HCT116 (cell line): ENCODE measurements around the gene HDAC10. TPM values are rescaled to one million over a fixed set of nuclear protein-coding genes. Genes with fewer than 3 reads are reported as not detected.

ENCODE experiments used
- ATAC-seq: fragments of 200-7000 bp; cut with Tn5 transposase; 2 replicates; pipeline ENCODE4 v1.9.1; 2020; ENCODE audit warnings: mild to moderate bottlenecking, moderate library complexity
- BruUV-seq: library from RNA; stranded (reverse); fragments of 400-500 nt; replicated peaks from 2 replicates; lab custom pipeline; 2021; lab: Mats Ljungman, UMichigan
- CTCF ChIA-PET: fragments of 300-600 bp; sonication (Branson Sonifier 250); formaldehyde crosslinking; loops from one replicate; lab custom pipeline; 2021; ENCODE audit warnings: antibody characterized with exemption; lab: Charles Lee
- POLR2A ChIA-PET: fragments of 300-600, 350-600 bp; sonication (Branson Sonifier 250); formaldehyde crosslinking; loops from one replicate; lab custom pipeline; 2021; ENCODE audit warnings: antibody characterized with exemption; lab: Charles Lee
- RAD21 ChIA-PET, 2 experiments: fragments of 300-600 bp; sonication (Branson Sonifier 250); formaldehyde crosslinking; loops; one replicate each; lab custom pipeline; 2023; ENCODE audit warnings: low total read pairs in 2 of 2; ENCODE audit not compliant: uncharacterized antibody in 2 of 2, unreplicated experiment in 2 of 2, low non-redundant PET in 1 of 2; lab: Charles Lee
- DNase-seq: peaks from one replicate; pipeline ENCODE4 v3.0.0-alpha.2; 2010; ENCODE audit warnings: low read depth, low spot score
- H2AFZ ChIP-seq: fragments of 200-600 bp; shearing (Covaris generic), sonication (generic); 2 replicates; pipeline ENCODE4 v1.6.1; 2017; ENCODE audit warnings: low read depth, mixed run types, mixed read lengths, antibody characterized with exemption, low read length; ENCODE audit not compliant: poor library complexity, severe bottlenecking
- H3K27ac ChIP-seq: 2 replicates; pipeline ENCODE4 v1.5.1; 2012; ENCODE audit warnings: low read depth, low read length
- H3K27me3 ChIP-seq: fragments of 200-600 bp; sonication (generic); 2 replicates; pipeline ENCODE4 v1.6.1; 2016; ENCODE audit warnings: mixed run types, low read length, mixed read lengths; ENCODE audit not compliant: insufficient read depth
- H3K36me3 ChIP-seq, 2 experiments: fragments of 200-500 bp in 1 of 2; fragments of 200-600 bp in 1 of 2; sonication (Bioruptor generic) in 1 of 2; sonication (generic) in 1 of 2; 2 replicates each; pipeline versions ENCODE4 v1.5.1 to v1.6.1; 2014 to 2016; ENCODE audit warnings: low read length in 2 of 2, inconsistent platforms in 1 of 2, mixed read lengths in 1 of 2, mixed run types in 1 of 2; ENCODE audit not compliant: insufficient read depth in 2 of 2, control insufficient read depth in 1 of 2
- H3K4me1 ChIP-seq, 2 experiments: fragments of 200-600 bp in 1 of 2; sonication (generic) in 1 of 2; 2 replicates each; pipeline versions ENCODE4 v1.5.1 to v1.6.1; 2012 to 2017; ENCODE audit warnings: low read length in 2 of 2, inconsistent platforms in 1 of 2, mild to moderate bottlenecking in 1 of 2, mixed read lengths in 1 of 2, mixed run types in 1 of 2, moderate library complexity in 1 of 2; ENCODE audit not compliant: insufficient read depth in 2 of 2, control insufficient read depth in 1 of 2
- H3K4me2 ChIP-seq: fragments of 200-600 bp; sonication (generic); 2 replicates; pipeline ENCODE4 v1.6.1; 2017; ENCODE audit warnings: mixed run types, low read length, mixed read lengths
- H3K4me3 ChIP-seq, 2 experiments: fragments of 200-600 bp in 1 of 2; sonication (generic) in 1 of 2; replicated peaks in 1 of 2; 2 replicates each; pipeline ENCODE4 v1.5.1; 2011 to 2016; ENCODE audit warnings: low read length in 2 of 2, control low read depth in 1 of 2, low read depth in 1 of 2, mild to moderate bottlenecking in 1 of 2, mixed read lengths in 1 of 2, mixed run types in 1 of 2
- H3K79me2 ChIP-seq: fragments of 200-600 bp; sonication (generic); 2 replicates; pipeline ENCODE4 v1.6.1; 2017; ENCODE audit warnings: mild to moderate bottlenecking, mixed run types, low read length, moderate library complexity, mixed read lengths; ENCODE audit not compliant: insufficient read depth
- H3K9ac ChIP-seq: fragments of 200-600 bp; sonication (generic); 2 replicates; pipeline ENCODE4 v1.6.1; 2016; ENCODE audit warnings: low read length, mixed read lengths
- H3K9me2 ChIP-seq: fragments of 200-600 bp; sonication (generic), shearing (Covaris generic); 2 replicates; pipeline ENCODE4 v1.6.1; 2017; ENCODE audit warnings: mixed run types, mild to moderate bottlenecking, moderate library complexity; ENCODE audit not compliant: insufficient read depth
- H3K9me3 ChIP-seq, 2 experiments: fragments of 200-500 bp in 1 of 2; fragments of 200-600 bp in 1 of 2; sonication (Bioruptor generic) in 1 of 2; sonication (generic) in 1 of 2; 2 replicates each; pipeline ENCODE4 v1.6.1; 2014 to 2017; ENCODE audit warnings: low read length in 2 of 2, mixed read lengths in 2 of 2, inconsistent platforms in 1 of 2, low read depth in 1 of 2, mild to moderate bottlenecking in 1 of 2, mixed run types in 1 of 2, moderate library complexity in 1 of 2; ENCODE audit not compliant: control insufficient read depth in 1 of 2, insufficient read depth in 1 of 2
- H4K20me1 ChIP-seq: fragments of 200-600 bp; sonication (generic), shearing (Covaris generic); 2 replicates; pipeline ENCODE4 v1.6.1; 2017; ENCODE audit warnings: mixed run types, mild to moderate bottlenecking, moderate library complexity; ENCODE audit not compliant: insufficient read depth
- CBX3 ChIP-seq: IDR thresholded peaks from 2 replicates; pipeline ENCODE4 v1.6.1; 2012; ENCODE audit warnings: low read depth
- EGR1 ChIP-seq: IDR thresholded peaks from 2 replicates; pipeline ENCODE4 v1.6.1; 2012; ENCODE audit warnings: low read depth
- EZH2phosphoT487 ChIP-seq: fragments of 200-600 bp; IDR thresholded peaks from 2 replicates; pipeline ENCODE4 v1.6.1; 2018; ENCODE audit warnings: antibody characterized with exemption, borderline replicate concordance
- FOSL1 ChIP-seq: IDR thresholded peaks from 2 replicates; pipeline ENCODE4 v1.6.1; 2012; ENCODE audit warnings: low read depth
- JUND ChIP-seq: IDR thresholded peaks from 2 replicates; pipeline ENCODE4 v1.6.1; 2012
- POLR2A ChIP-seq: IDR thresholded peaks from 2 replicates; pipeline ENCODE4 v1.7.0; 2011; ENCODE audit warnings: borderline replicate concordance; ENCODE audit not compliant: insufficient read depth, insufficient read length; ENCODE audit errors: extremely low read depth
- POLR2AphosphoS5 ChIP-seq: IDR thresholded peaks from 2 replicates; pipeline ENCODE4 v1.6.1; 2011; ENCODE audit warnings: mild to moderate bottlenecking, low read depth, low read length, moderate library complexity
- RAD21 ChIP-seq: IDR thresholded peaks from 2 replicates; pipeline ENCODE4 v1.6.1; 2012; ENCODE audit warnings: low read depth, mild to moderate bottlenecking
- SIN3A ChIP-seq: IDR thresholded peaks from 2 replicates; pipeline ENCODE4 v1.6.1; 2012; ENCODE audit warnings: low read depth
- SRF ChIP-seq: IDR thresholded peaks from 2 replicates; pipeline ENCODE4 v1.6.1; 2012; ENCODE audit warnings: low read depth
- TCF7L2 ChIP-seq: IDR thresholded peaks from 2 replicates; pipeline ENCODE4 v1.7.0; 2011; ENCODE audit warnings: borderline replicate concordance, inconsistent platforms; ENCODE audit not compliant: insufficient read depth, insufficient read length; ENCODE audit errors: extremely low read depth
- YY1 ChIP-seq: IDR thresholded peaks from 2 replicates; pipeline ENCODE4 v1.6.1; 2011; ENCODE audit warnings: low read length, low read depth, moderate library complexity, mild to moderate bottlenecking; ENCODE audit not compliant: insufficient replicate concordance; ENCODE audit errors: extremely low read depth
- ZFX ChIP-seq: fragments of 450-650 bp; IDR thresholded peaks from 2 replicates; pipeline ENCODE4 v1.6.1; 2017
- ZNF274 ChIP-seq: fragments of 200-500 bp; sonication (Bioruptor generic); IDR thresholded peaks from 2 replicates; pipeline ENCODE4 v1.6.1; 2014; ENCODE audit warnings: mild to moderate bottlenecking, low read depth, low read length, inconsistent platforms
- intact Hi-C: fragments of 100-400 bp; cut with micrococcal nuclease; formaldehyde crosslinking; loops from 2 replicates; pipeline ENCODE4 v1.10.0; 2022
- total RNA-seq: library from RNA; stranded (reverse); gene quantifications from one replicate; pipeline ENCODE4 v1.2.1, GENCODE V29; 2021; ENCODE audit not compliant: unreplicated experiment
- TF ChIP-seq, protein P1 (sequence below): IDR thresholded peaks from 2 replicates; pipeline ENCODE4 v1.6.1; 2012; ENCODE audit warnings: low read depth
- TF ChIP-seq, protein P2 (sequence below): IDR thresholded peaks from 2 replicates; pipeline ENCODE4 v1.6.1; 2012
- TF ChIP-seq, protein P3 (sequence below), 3 experiments: fragments of 200-600 bp in 1 of 3; sonication (generic) in 1 of 3; IDR thresholded peaks in 2 of 3; conservative IDR thresholded peaks in 1 of 3; 2 replicates each; pipeline ENCODE4 v1.5.1; 2012 to 2017; ENCODE audit warnings: low read depth in 2 of 3, low read length in 2 of 3, antibody characterized with exemption in 1 of 3, borderline replicate concordance in 1 of 3, control low read depth in 1 of 3, mild to moderate bottlenecking in 1 of 3, mixed read lengths in 1 of 3, mixed run types in 1 of 3, moderate library complexity in 1 of 3; ENCODE audit not compliant: insufficient read depth in 1 of 3
- TF ChIP-seq, protein P4 (sequence below): IDR thresholded peaks from 2 replicates; pipeline ENCODE4 v1.6.1; 2011; ENCODE audit warnings: mild to moderate bottlenecking, low read length, moderate library complexity; ENCODE audit not compliant: insufficient replicate concordance; ENCODE audit errors: extremely low read depth

HDAC10 gene
- total RNA-seq, 1 experiment from 2014 or later: 67.5 TPM

DNA sequence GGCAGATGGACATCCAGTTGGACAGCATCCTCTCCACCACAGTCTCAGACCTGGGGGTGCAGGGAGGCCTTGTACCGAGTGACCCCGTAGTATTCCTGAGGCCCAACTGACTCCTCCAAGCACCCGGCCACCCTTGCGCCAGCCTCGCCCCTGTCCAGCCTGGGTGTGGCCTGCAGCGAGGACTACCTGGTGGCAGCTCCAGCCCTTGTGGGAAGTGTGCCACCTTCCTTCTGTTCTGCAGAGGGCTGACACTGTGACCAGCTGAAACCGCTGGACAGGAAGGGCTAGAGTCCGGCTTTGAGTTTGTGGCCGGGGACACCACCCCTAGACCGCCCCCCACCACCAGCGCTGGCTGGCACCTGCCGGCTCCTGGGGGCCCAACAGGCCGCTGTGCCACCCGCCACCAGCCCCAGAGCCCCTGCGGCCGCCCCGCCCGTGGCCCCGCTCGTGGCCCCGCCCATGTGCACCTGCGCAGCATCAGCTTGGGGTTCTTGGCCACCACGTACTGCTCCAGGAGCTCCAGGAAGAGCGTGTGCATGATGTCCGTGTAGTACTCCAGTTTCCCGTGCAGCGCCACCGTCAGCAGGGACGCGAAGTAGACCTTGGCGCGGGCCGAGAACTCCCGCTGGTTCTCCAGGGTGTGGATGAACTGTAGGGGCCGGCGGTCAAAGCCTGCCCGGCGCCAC lies 29.1 kb upstream of the HDAC10 start:
- Histone ChIP-seq H3K4me3 (no peak overlapping the region), H2AFZ (no peak overlapping the region), H3K27me3 (no peaks in the 10 kb centered on the region), H3K9ac (no peak overlapping the region), H3K27ac (peak overlapping the region; percentile 30; the same call in 1 of the 2 replicates), H3K9me2 (no peaks in the 10 kb centered on the region), H3K4me1 (peaks cover 20 to 34% of the 10 kb centered on the region in 2 experiments), H3K9me3 (peaks cover 4 to 11% of the 10 kb centered on the region in 2 experiments; a peak in 2 of 4 replicates), H3K4me2 (no peak overlapping the region), H4K20me1 (no peaks in the 10 kb centered on the region), H3K79me2 (peaks cover 14% of the 10 kb centered on the region; the same call in 1 of the 2 replicates), H3K36me3 (peaks cover 29 to 74% of the 10 kb centered on the region in 2 experiments)
- intact Hi-C loops: no loop called here
- ATAC-seq (no peak), DNase-seq (no peak)
- BruUV-seq: no TSS peak
- ChIA-PET POLR2A (no interaction called here), CTCF (no interaction called here), RAD21 (interaction anchor here in 1 of 2 experiments (0.6 kb wide), 1 partner anchor 30 kb away, joined by 3 read pairs; no protein-coding TSS in a partner anchor)
- TF ChIP-seq SIN3A (no peak), JUND (no peak), ZNF274 (no peak), EZH2phosphoT487 (no peak), ZFX (no peak), TCF7L2 (no peak), RAD21 (no peak), CBX3 (no peak), FOSL1 (no peak), SRF (no peak), POLR2AphosphoS5 (no peak), EGR1 (no peak), POLR2A (no peak), YY1 (no peak)
- TF ChIP-seq, protein P1, sequence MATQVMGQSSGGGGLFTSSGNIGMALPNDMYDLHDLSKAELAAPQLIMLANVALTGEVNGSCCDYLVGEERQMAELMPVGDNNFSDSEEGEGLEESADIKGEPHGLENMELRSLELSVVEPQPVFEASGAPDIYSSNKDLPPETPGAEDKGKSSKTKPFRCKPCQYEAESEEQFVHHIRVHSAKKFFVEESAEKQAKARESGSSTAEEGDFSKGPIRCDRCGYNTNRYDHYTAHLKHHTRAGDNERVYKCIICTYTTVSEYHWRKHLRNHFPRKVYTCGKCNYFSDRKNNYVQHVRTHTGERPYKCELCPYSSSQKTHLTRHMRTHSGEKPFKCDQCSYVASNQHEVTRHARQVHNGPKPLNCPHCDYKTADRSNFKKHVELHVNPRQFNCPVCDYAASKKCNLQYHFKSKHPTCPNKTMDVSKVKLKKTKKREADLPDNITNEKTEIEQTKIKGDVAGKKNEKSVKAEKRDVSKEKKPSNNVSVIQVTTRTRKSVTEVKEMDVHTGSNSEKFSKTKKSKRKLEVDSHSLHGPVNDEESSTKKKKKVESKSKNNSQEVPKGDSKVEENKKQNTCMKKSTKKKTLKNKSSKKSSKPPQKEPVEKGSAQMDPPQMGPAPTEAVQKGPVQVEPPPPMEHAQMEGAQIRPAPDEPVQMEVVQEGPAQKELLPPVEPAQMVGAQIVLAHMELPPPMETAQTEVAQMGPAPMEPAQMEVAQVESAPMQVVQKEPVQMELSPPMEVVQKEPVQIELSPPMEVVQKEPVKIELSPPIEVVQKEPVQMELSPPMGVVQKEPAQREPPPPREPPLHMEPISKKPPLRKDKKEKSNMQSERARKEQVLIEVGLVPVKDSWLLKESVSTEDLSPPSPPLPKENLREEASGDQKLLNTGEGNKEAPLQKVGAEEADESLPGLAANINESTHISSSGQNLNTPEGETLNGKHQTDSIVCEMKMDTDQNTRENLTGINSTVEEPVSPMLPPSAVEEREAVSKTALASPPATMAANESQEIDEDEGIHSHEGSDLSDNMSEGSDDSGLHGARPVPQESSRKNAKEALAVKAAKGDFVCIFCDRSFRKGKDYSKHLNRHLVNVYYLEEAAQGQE: no peak
- TF ChIP-seq, protein P2, sequence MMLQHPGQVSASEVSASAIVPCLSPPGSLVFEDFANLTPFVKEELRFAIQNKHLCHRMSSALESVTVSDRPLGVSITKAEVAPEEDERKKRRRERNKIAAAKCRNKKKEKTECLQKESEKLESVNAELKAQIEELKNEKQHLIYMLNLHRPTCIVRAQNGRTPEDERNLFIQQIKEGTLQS: no peak
- TF ChIP-seq, protein P3, sequence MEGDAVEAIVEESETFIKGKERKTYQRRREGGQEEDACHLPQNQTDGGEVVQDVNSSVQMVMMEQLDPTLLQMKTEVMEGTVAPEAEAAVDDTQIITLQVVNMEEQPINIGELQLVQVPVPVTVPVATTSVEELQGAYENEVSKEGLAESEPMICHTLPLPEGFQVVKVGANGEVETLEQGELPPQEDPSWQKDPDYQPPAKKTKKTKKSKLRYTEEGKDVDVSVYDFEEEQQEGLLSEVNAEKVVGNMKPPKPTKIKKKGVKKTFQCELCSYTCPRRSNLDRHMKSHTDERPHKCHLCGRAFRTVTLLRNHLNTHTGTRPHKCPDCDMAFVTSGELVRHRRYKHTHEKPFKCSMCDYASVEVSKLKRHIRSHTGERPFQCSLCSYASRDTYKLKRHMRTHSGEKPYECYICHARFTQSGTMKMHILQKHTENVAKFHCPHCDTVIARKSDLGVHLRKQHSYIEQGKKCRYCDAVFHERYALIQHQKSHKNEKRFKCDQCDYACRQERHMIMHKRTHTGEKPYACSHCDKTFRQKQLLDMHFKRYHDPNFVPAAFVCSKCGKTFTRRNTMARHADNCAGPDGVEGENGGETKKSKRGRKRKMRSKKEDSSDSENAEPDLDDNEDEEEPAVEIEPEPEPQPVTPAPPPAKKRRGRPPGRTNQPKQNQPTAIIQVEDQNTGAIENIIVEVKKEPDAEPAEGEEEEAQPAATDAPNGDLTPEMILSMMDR (IDR thresholded peaks at IDR 0.05 in 2 of 3, conservative IDR thresholded peaks at IDR 0.05 in 1 of 3; ENCODE audit: borderline replicate concordance in 1 of 3, insufficient read depth in 1 of 3, low read depth in 2 of 3, low read length in 2 of 3): no peak
- TF ChIP-seq, protein P4, sequence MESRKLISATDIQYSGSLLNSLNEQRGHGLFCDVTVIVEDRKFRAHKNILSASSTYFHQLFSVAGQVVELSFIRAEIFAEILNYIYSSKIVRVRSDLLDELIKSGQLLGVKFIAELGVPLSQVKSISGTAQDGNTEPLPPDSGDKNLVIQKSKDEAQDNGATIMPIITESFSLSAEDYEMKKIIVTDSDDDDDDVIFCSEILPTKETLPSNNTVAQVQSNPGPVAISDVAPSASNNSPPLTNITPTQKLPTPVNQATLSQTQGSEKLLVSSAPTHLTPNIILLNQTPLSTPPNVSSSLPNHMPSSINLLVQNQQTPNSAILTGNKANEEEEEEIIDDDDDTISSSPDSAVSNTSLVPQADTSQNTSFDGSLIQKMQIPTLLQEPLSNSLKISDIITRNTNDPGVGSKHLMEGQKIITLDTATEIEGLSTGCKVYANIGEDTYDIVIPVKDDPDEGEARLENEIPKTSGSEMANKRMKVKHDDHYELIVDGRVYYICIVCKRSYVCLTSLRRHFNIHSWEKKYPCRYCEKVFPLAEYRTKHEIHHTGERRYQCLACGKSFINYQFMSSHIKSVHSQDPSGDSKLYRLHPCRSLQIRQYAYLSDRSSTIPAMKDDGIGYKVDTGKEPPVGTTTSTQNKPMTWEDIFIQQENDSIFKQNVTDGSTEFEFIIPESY: no peak
